Colonic mucosa (tissue), 4 donors: Measurements from ENCODE around the gene CARMIL1. TPM values are rescaled to one million over a fixed set of nuclear protein-coding genes. Genes with fewer than 3 reads are reported as not detected.

Source experiments
- DNase-seq: peaks from one replicate; pipeline ENCODE4 v3.0.0-alpha.2; 2020
- H3K27ac ChIP-seq: fragments of 200-600 bp; one replicate; pipeline ENCODE4 v1.8.0; 2021
- H3K27me3 ChIP-seq: fragments of 200-600 bp; one replicate; pipeline ENCODE4 v1.8.0; 2021
- H3K36me3 ChIP-seq: fragments of 200-600 bp; one replicate; pipeline ENCODE4 v1.8.0; 2021
- H3K4me1 ChIP-seq: fragments of 200-600 bp; one replicate; pipeline ENCODE4 v1.8.0; 2021; ENCODE audit warnings: mild to moderate bottlenecking
- H3K4me3 ChIP-seq: fragments of 200-600 bp; one replicate; pipeline ENCODE4 v1.8.0; 2021
- H3K9ac ChIP-seq, 2 donors: one replicate each; pipeline ENCODE4 v1.7.0; 2013; ENCODE audit warnings: control low read depth in 2 of 2, low read depth in 2 of 2, low read length in 2 of 2
- H3K9me3 ChIP-seq: fragments of 200-600 bp; one replicate; pipeline ENCODE4 v1.8.0; 2021
- intact Hi-C: fragments of 100-400 bp; cut with DNase I; formaldehyde crosslinking; loops from one replicate; pipeline ENCODE4 v1.14.1; 2022
- total RNA-seq, 2 donors: library from RNA; stranded (reverse); fragmentation: NEBNext Ultra II Directional in 1 of 2; extraction: Animal tissue kit (Norgen Biotek cat#: 25700) in 1 of 2; gene quantifications; one replicate each; pipeline ENCODE4 v1.2.1, GENCODE V29; 2021
- TF ChIP-seq, protein P1 (sequence below): fragments of 200-600 bp; IDR thresholded peaks from one replicate; pipeline ENCODE4 v1.8.0; 2022; ENCODE audit warnings: antibody characterized with exemption, mild to moderate bottlenecking
- donor health status: healthy.
- donor health status: DM: no; HTN: no; CAD: no.
- donor health status: DM: no; HTN: no; CAD: no.

CARMIL1 gene
- total RNA-seq, 2 donors from 2014 or later = 38.6 to 50.2 TPM

DNA sequence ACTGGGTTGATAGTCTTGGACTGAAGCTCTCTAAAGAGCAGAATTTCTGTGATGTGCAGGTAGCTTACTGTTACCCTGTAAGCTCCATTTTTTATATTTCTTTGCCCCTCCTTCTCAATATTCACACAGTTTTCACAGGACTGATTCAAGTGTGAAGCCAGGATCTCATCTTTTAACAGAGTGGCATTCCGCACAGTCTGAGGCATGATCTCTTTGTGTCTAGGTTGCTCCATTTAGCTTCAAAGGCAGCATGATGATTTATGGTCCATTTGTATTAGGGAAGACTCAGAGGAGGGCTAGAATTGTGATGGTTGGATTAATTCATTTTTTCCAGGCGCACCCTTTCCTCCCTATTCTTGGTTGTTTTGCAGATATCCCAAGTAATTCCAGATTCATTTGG is 43.5 kb downstream of the CARMIL1 start:
- no peak overlapping the region for H3K27ac ChIP-seq
- no peaks in the 10 kb centered on the region for H3K36me3 ChIP-seq
- no peak for DNase-seq
- no peaks in the 10 kb centered on the region for H3K4me1 ChIP-seq
- H3K9ac ChIP-seq = no peak overlapping the region
- H3K4me3 ChIP-seq = no peak overlapping the region
- no peaks in the 10 kb centered on the region for H3K27me3 ChIP-seq
- intact Hi-C loops = no loop called here
- TF ChIP-seq, protein P1, sequence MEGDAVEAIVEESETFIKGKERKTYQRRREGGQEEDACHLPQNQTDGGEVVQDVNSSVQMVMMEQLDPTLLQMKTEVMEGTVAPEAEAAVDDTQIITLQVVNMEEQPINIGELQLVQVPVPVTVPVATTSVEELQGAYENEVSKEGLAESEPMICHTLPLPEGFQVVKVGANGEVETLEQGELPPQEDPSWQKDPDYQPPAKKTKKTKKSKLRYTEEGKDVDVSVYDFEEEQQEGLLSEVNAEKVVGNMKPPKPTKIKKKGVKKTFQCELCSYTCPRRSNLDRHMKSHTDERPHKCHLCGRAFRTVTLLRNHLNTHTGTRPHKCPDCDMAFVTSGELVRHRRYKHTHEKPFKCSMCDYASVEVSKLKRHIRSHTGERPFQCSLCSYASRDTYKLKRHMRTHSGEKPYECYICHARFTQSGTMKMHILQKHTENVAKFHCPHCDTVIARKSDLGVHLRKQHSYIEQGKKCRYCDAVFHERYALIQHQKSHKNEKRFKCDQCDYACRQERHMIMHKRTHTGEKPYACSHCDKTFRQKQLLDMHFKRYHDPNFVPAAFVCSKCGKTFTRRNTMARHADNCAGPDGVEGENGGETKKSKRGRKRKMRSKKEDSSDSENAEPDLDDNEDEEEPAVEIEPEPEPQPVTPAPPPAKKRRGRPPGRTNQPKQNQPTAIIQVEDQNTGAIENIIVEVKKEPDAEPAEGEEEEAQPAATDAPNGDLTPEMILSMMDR = no peak
- no peaks in the 10 kb centered on the region for H3K9me3 ChIP-seq

DNA sequence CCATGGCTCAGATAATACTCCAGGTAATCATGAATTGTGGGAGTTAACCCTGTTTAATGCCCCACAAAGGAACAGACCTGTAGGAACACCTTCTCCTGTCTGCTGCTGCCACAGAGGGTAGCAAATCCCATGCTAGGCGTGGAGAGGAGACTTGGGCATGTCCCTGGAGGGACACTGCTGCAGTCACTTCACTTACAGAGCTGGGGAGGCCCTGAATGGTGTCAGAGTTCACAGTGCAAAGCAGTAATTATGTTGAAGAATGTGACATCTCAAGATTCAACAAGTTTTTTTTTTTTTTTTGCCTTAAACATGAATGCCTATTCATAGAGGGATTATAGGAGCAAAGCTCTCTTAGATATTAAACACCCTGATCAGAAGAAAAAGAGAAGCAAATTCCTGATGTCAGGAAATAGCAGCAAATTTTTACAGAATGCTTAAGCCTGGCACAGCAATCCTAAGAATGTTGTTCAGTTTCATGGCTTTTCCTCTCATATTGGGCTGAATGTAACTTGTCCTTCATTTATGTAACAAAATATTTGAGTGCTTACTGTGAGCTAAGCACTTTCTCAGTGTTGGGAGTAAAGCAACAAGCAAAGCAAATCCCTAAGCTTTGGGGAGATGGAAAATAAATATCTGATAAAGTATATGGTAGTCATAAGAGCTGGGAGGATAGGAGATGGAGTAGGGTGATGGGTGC is 45.0 kb downstream of the CARMIL1 start:
- Histone ChIP-seq H3K4me1 (no peaks in the 10 kb centered on the region), H3K36me3 (no peaks in the 10 kb centered on the region), H3K27ac (no peak overlapping the region), H3K9ac (no peak overlapping the region), H3K4me3 (no peak overlapping the region), H3K9me3 (no peaks in the 10 kb centered on the region), H3K27me3 (no peaks in the 10 kb centered on the region)
- TF ChIP-seq, protein P1 = no peak
- intact Hi-C loops = no loop called here
- no peak for DNase-seq

DNA sequence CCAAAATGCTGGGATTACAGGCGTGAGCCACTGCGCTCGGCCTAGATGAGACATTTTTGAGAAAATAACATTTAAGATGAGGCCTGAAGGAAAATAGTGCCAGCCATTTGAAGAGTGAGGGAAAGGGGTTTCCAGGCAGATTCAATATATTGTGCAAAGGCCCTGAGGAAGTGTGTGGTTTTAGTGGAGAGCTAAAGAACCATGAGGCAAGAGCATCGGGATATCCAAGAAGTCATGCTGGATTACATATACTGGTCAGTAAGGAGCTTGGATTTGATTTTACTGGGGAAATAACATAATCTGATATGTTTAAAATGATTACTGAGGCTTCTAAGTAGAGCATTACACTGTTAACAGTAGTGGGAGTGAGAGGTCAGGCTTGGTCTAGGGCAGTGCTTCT is 47.0 kb downstream of the CARMIL1 start:
- Histone ChIP-seq H3K9ac (no peak overlapping the region), H3K9me3 (no peaks in the 10 kb centered on the region), H3K36me3 (no peaks in the 10 kb centered on the region), H3K27me3 (no peaks in the 10 kb centered on the region), H3K4me1 (peaks cover under 1% of the 10 kb centered on the region), H3K4me3 (no peak overlapping the region), H3K27ac (no peak overlapping the region)
- DNase-seq = no peak
- intact Hi-C loops = no loop called here
- TF ChIP-seq, protein P1 = no peak

DNA sequence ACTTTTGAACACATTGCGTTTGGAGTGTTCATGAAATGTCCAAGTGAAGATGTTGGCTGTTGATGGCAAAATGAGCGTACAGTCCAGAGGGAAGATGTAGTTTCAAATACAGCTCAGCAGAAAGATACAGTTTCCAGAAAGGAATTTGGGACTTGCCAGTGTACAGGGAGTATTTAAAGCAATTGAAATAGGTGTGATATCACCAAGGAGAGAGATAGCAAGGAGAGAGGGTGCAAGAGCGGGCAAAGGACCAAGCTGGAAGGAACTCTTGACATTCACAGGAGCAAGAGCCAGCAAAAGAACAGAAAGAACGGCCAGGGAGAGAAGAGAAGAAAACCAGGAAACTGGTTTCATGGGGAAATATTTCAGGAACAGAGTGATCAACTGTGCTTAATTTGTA is 47.8 kb downstream of the CARMIL1 start:
- DNase-seq = no peak
- TF ChIP-seq, protein P1 = no peak
- intact Hi-C loops = no loop called here
- Histone ChIP-seq H3K9ac (no peak overlapping the region), H3K9me3 (no peaks in the 10 kb centered on the region), H3K4me1 (peaks cover 5% of the 10 kb centered on the region), H3K4me3 (no peak overlapping the region), H3K27me3 (no peaks in the 10 kb centered on the region), H3K36me3 (no peaks in the 10 kb centered on the region), H3K27ac (no peak overlapping the region)

DNA sequence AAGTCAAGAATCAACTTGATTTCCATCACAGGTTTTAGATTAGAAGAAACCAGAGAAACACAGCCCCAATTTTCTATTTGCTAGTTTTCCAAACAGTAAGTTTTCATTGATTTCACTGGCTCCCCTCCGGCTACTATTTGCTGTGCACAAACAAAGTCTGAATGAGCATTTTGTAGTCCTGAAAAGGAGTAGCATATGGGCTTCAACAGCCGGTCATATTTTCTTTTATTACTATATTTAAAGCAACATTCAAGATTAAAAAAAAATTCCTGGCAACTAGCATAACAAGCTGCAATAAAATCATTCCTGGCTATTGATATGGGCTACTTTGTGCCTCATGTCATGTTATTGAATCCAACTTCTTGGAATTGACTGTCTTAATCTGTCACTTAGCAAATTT is 48.3 kb downstream of the CARMIL1 start:
- Histone ChIP-seq H3K9me3 (no peaks in the 10 kb centered on the region), H3K4me3 (no peak overlapping the region), H3K9ac (no peak overlapping the region), H3K27ac (no peak overlapping the region), H3K27me3 (no peaks in the 10 kb centered on the region), H3K36me3 (no peaks in the 10 kb centered on the region), H3K4me1 (peaks cover 5% of the 10 kb centered on the region)
- intact Hi-C loops = no loop called here
- TF ChIP-seq, protein P1 = no peak
- DNase-seq = no peak
